HG02970 (cell line): ENCODE measurements around the gene RAB32.

Source experiments
- ATAC-seq: cut with Tn5 transposase; IDR thresholded peaks from one replicate; pipeline ENCODE4 v1.9.1; 2021; ENCODE audit warnings: mild to moderate bottlenecking, moderate library complexity, moderate number of reproducible peaks; ENCODE audit not compliant: unreplicated experiment, low FRiP score

RAB32 gene

GRCh38 chr6:146578054-146578453 lies 34.4 kb downstream of the RAB32 start:
- ATAC-seq, result no peak

GRCh38 chr6:146581968-146582367 lies 38.3 kb downstream of the RAB32 start:
- no peak for ATAC-seq

- ATAC-seq, result no peak
These were observed 39.2 kb downstream of the RAB32 start for GRCh38 chr6:146582857-146583256.

- no peak for ATAC-seq
These were observed 40.3 kb downstream of the RAB32 start for GRCh38 chr6:146583966-146584365.

GRCh38 chr6:146587459-146587858 lies 43.8 kb downstream of the RAB32 start:
- ATAC-seq, result no peak

- no peak for ATAC-seq
These were observed 46.9 kb downstream of the RAB32 start for GRCh38 chr6:146590492-146590891.

- ATAC-seq, result no peak
These were observed 48.8 kb downstream of the RAB32 start for GRCh38 chr6:146592451-146592850.

GRCh38 chr6:146593986-146594385 lies 50.4 kb downstream of the RAB32 start:
- no peak for ATAC-seq

- no peak for ATAC-seq
These were observed 50.9 kb downstream of the RAB32 start for GRCh38 chr6:146594495-146594894.

- no peak for ATAC-seq
These were observed 52.5 kb downstream of the RAB32 start for GRCh38 chr6:146595972-146596731.

GRCh38 chr6:146598772-146599405 lies 55.3 kb downstream of the RAB32 start, which contains the start of gene ADGB:
TSS of gene ADGB (plus strand) at chr6:146598972. CDS start at chr6:146599041, 69 bp downstream.
- ATAC-seq, result no peak

GRCh38 chr6:146601352-146601751 lies 57.7 kb downstream of the RAB32 start:
- no peak for ATAC-seq

- no peak for ATAC-seq
These were observed 58.9 kb downstream of the RAB32 start for GRCh38 chr6:146602526-146602925.
